GM12878 (cell line): ENCODE results near the gene ADRB1.

Experiments
- KAT2A ChIP-seq: conservative IDR thresholded peaks from 2 replicates; pipeline ENCODE4 v1.6.1; 2011; ENCODE audit warnings: low read depth, low read length; ENCODE audit not compliant: control insufficient read depth
- PBX3 ChIP-seq: IDR thresholded peaks from 2 replicates; pipeline ENCODE4 v1.6.1; 2011; ENCODE audit warnings: mild to moderate bottlenecking, low read depth, low read length, moderate library complexity; ENCODE audit not compliant: insufficient replicate concordance
- RCOR1 ChIP-seq: conservative IDR thresholded peaks from 2 replicates; pipeline ENCODE4 v1.6.1; 2012; ENCODE audit warnings: low read depth, low read length, improper control_type of control experiment
- ZBTB11 ChIP-seq: fragments of 450-650 bp; formaldehyde crosslinking; IDR thresholded peaks from 2 replicates; pipeline ENCODE4 v1.5.0; 2022; ENCODE audit warnings: mild to moderate bottlenecking, missing genetic modification characterization
- TF ChIP-seq, protein P1 (sequence below), 3 experiments: IDR thresholded peaks in 2 of 3; conservative IDR thresholded peaks in 1 of 3; 2 replicates each; pipeline ENCODE4 v1.5.1; 2011; ENCODE audit warnings: low read depth in 3 of 3, low read length in 3 of 3, mild to moderate bottlenecking in 3 of 3, control low read depth in 2 of 3, moderate library complexity in 2 of 3, inconsistent platforms in 1 of 3, mixed read lengths in 1 of 3; ENCODE audit not compliant: control insufficient read depth in 2 of 3, insufficient read depth in 1 of 3; ENCODE audit errors: extremely low read depth in 1 of 3

GRCh38 chr10:114025611-114026130 lies 18.0 kb upstream of the ADRB1 start:
- TF ChIP-seq ZBTB11 (no peak), RCOR1 (no peak), PBX3 (no peak), KAT2A (no peak)
- TF ChIP-seq, protein P1, sequence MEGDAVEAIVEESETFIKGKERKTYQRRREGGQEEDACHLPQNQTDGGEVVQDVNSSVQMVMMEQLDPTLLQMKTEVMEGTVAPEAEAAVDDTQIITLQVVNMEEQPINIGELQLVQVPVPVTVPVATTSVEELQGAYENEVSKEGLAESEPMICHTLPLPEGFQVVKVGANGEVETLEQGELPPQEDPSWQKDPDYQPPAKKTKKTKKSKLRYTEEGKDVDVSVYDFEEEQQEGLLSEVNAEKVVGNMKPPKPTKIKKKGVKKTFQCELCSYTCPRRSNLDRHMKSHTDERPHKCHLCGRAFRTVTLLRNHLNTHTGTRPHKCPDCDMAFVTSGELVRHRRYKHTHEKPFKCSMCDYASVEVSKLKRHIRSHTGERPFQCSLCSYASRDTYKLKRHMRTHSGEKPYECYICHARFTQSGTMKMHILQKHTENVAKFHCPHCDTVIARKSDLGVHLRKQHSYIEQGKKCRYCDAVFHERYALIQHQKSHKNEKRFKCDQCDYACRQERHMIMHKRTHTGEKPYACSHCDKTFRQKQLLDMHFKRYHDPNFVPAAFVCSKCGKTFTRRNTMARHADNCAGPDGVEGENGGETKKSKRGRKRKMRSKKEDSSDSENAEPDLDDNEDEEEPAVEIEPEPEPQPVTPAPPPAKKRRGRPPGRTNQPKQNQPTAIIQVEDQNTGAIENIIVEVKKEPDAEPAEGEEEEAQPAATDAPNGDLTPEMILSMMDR (IDR thresholded peaks at IDR 0.05 in 2 of 3, conservative IDR thresholded peaks at IDR 0.05 in 1 of 3; ENCODE audit: control insufficient read depth in 2 of 3, extremely low read depth in 1 of 3, insufficient read depth in 1 of 3, low read depth in 3 of 3, low read length in 3 of 3) = no peak
